HepG2 (cell line): ENCODE measurements around the gene CHMP6. TPM values are rescaled to one million over a fixed set of nuclear protein-coding genes. Genes with fewer than 3 reads are reported as not detected.

Source experiments
- ATAC-seq: fragments of 200-7000 bp; cut with Tn5 transposase; 3 replicates; pipeline ENCODE4 v1.9.1; 2020; ENCODE audit warnings: mild to moderate bottlenecking, moderate library complexity
- BruUV-seq: library from RNA; stranded (reverse); fragments of 400-500 nt; replicated peaks from 2 replicates; lab custom pipeline; 2021; lab: Mats Ljungman, UMichigan
- CTCF ChIA-PET: fragments of 300-600 bp; formaldehyde crosslinking; extraction: SDS; loops from one replicate; lab custom pipeline; 2021; ENCODE audit warnings: low total read pairs, inconsistent platforms, low intra/inter-chr PET ratio; lab: Yijun Ruan, JAX
- POLR2A ChIA-PET: fragments of 350-600 bp; sonication (Branson Sonifier 250); formaldehyde crosslinking; loops from one replicate; lab custom pipeline; 2020; ENCODE audit warnings: antibody characterized with exemption, inconsistent platforms; lab: Yijun Ruan, JAX
- DNase-seq: peaks from one replicate; pipeline ENCODE4 v3.0.0-alpha.2; 2015; ENCODE audit warnings: low spot score
- FAIRE-seq: peaks from 3 replicates; lab custom pipeline; 2011; peaks lifted over from hg19 to GRCh38; lab: Jason Lieb, UNC
- H2AFZ ChIP-seq: one replicate; pipeline ENCODE4 v1.6.1; 2011; ENCODE audit warnings: low read length, inconsistent platforms
- H3K27ac ChIP-seq: fragments of 300-600 bp; 3 replicates; pipeline ENCODE4 v1.8.0; 2011; ENCODE audit warnings: mixed run types, mild to moderate bottlenecking, mixed read lengths, low read length, inconsistent platforms; ENCODE audit not compliant: insufficient read depth; ENCODE audit errors: extremely low read length
- H3K27me3 ChIP-seq, 2 experiments: fragments of 200-600 bp in 1 of 2; 2 replicates in 1 of 2; 3 replicates in 1 of 2; pipeline versions ENCODE4 v1.6.0 to v1.8.0; 2011; ENCODE audit warnings: low read length in 2 of 2, mild to moderate bottlenecking in 2 of 2, moderate library complexity in 2 of 2, inconsistent platforms in 1 of 2; ENCODE audit not compliant: insufficient read depth in 2 of 2, control insufficient read depth in 1 of 2
- H3K36me3 ChIP-seq, 2 experiments: fragments of 200-600 bp in 1 of 2; replicated peaks in 1 of 2; 2 replicates in 1 of 2; 3 replicates in 1 of 2; pipeline versions ENCODE4 v1.5.1 to v1.8.0; 2011; ENCODE audit warnings: low read length in 2 of 2, inconsistent platforms in 1 of 2; ENCODE audit not compliant: insufficient read depth in 2 of 2, control insufficient read depth in 1 of 2
- H3K4me1 ChIP-seq: 2 replicates; pipeline ENCODE4 v1.5.1; 2012; ENCODE audit warnings: low read length, inconsistent platforms; ENCODE audit not compliant: insufficient read depth
- H3K4me2 ChIP-seq: 2 replicates; pipeline ENCODE4 v1.6.0; 2011; ENCODE audit warnings: low read depth, low read length, inconsistent platforms
- H3K4me3 ChIP-seq, 3 experiments: fragments of 200-600 bp in 1 of 3; sonication (generic), shearing (Covaris generic) in 1 of 3; replicated peaks in 1 of 3; 2 replicates each; pipeline ENCODE4 v1.5.1; 2011 to 2016; ENCODE audit warnings: low read length in 3 of 3, inconsistent platforms in 2 of 3, low read depth in 2 of 3, mild to moderate bottlenecking in 2 of 3, control low read depth in 1 of 3, mixed read lengths in 1 of 3; ENCODE audit not compliant: insufficient read depth in 1 of 3
- H3K79me2 ChIP-seq: one replicate; pipeline ENCODE4 v1.6.1; 2011; ENCODE audit warnings: low read length, inconsistent platforms; ENCODE audit not compliant: insufficient read depth
- H3K9ac ChIP-seq: 2 replicates; pipeline ENCODE4 v1.6.0; 2011; ENCODE audit warnings: mild to moderate bottlenecking, low read depth, low read length, inconsistent platforms; ENCODE audit not compliant: insufficient read depth
- H3K9me3 ChIP-seq: 2 replicates; pipeline ENCODE4 v1.5.1; 2012; ENCODE audit warnings: mild to moderate bottlenecking, low read length
- H4K20me1 ChIP-seq: 2 replicates; pipeline ENCODE4 v1.6.0; 2011; ENCODE audit warnings: inconsistent platforms, mild to moderate bottlenecking, low read length, moderate library complexity; ENCODE audit not compliant: insufficient read depth
- FOXC1 ChIP-seq: sonication (generic); formaldehyde crosslinking; IDR thresholded peaks from 2 replicates; pipeline ENCODE4 v1.8.0; 2022; ENCODE audit warnings: mild to moderate bottlenecking, missing genetic modification reagents, borderline replicate concordance
- NR0B2 ChIP-seq: sonication (generic); formaldehyde crosslinking; IDR thresholded peaks from 2 replicates; pipeline ENCODE4 v1.4.0; 2020; ENCODE audit warnings: mild to moderate bottlenecking, missing genetic modification reagents
- TAF15 ChIP-seq: fragments of 200-400 bp; formaldehyde crosslinking; IDR thresholded peaks from one replicate; pipeline ENCODE4 v1.6.1; 2018; ENCODE audit warnings: mild to moderate bottlenecking, low read depth, low read length; ENCODE audit not compliant: poor library complexity, severe bottlenecking
- THAP9 ChIP-seq: sonication (generic); formaldehyde crosslinking; IDR thresholded peaks from 2 replicates; pipeline ENCODE4; 2020; ENCODE audit warnings: missing genetic modification reagents, mild to moderate bottlenecking, borderline replicate concordance
- TP53 ChIP-seq: sonication (generic); formaldehyde crosslinking; conservative IDR thresholded peaks from 2 replicates; pipeline ENCODE4 v1.4.0; 2020; ENCODE audit warnings: missing genetic modification reagents
- TRIM24 ChIP-seq: sonication (generic); formaldehyde crosslinking; IDR thresholded peaks from 2 replicates; pipeline ENCODE4 v1.8.0; 2022; ENCODE audit warnings: mild to moderate bottlenecking, missing genetic modification reagents
- ZNF33B ChIP-seq: sonication (generic); formaldehyde crosslinking; IDR thresholded peaks from 2 replicates; pipeline ENCODE4 v1.5.1; 2020; ENCODE audit warnings: mild to moderate bottlenecking, missing genetic modification reagents
- ZNF556 ChIP-seq: sonication (generic); formaldehyde crosslinking; IDR thresholded peaks from 2 replicates; pipeline ENCODE4 v1.4.0; 2020; ENCODE audit warnings: mild to moderate bottlenecking, missing genetic modification reagents, borderline replicate concordance
- ZNF597 ChIP-seq: sonication (generic); formaldehyde crosslinking; IDR thresholded peaks from 2 replicates; pipeline ENCODE4 v1.5.0; 2020; ENCODE audit warnings: missing genetic modification reagents
- ZNF660 ChIP-seq: sonication (generic); formaldehyde crosslinking; IDR thresholded peaks from 2 replicates; pipeline ENCODE4 v1.5.1; 2020; ENCODE audit warnings: mild to moderate bottlenecking, low read depth, missing genetic modification reagents, borderline replicate concordance
- ZNF720 ChIP-seq: sonication (generic); formaldehyde crosslinking; IDR thresholded peaks from 2 replicates; pipeline ENCODE4 v1.4.0; 2020; ENCODE audit warnings: missing genetic modification reagents
- ZSCAN9 ChIP-seq: IDR thresholded peaks from 2 replicates; pipeline ENCODE4 v1.6.1; 2016; ENCODE audit warnings: borderline replicate concordance
- WGBS: methylation state at CpG from one replicate; pipeline ENCODE4 v1.1.6; 2017; ENCODE audit warnings: low lambda C conversion rate; 5-methylcytosine and 5-hydroxymethylcytosine counted together
- in situ Hi-C: cut with HindIII; loops from 2 replicates; pipeline ENCODE4 v1.10.0; 2017; ENCODE audit warnings: low pct_unique_long_range_greater_than_20kb; ENCODE audit not compliant: extremely low pct_ligation_motif_present
- intact Hi-C: fragments of 100-400 bp; cut with micrococcal nuclease; formaldehyde crosslinking; loops from one replicate; pipeline ENCODE4 v1.10.0; 2022; ENCODE audit not compliant: unreplicated experiment
- polyA plus RNA-seq, 8 experiments: library from polyadenylated mRNA; depleted of rRNA in 3 of 8; stranded (reverse) in 7 of 8; unstranded in 1 of 8; fragments of >200 nt; fragmentation: Illumina TruSeq in 4 of 8; extraction: Trizol in 4 of 8; gene quantifications; 2 replicates each; pipeline versions ENCODE4 v1.2.1 to v1.2.3, GENCODE V29; 2011 to 2016; ENCODE audit warnings: low read depth in 4 of 8, missing spikeins in 1 of 8, mixed read lengths in 1 of 8; ENCODE audit not compliant: insufficient read depth in 1 of 8
- total RNA-seq, 5 experiments: library from RNA; depleted of rRNA; stranded (reverse); fragments of >200 nt; fragmentation: Illumina TruSeq; extraction: Trizol; gene quantifications; 2 replicates each; pipeline ENCODE4 v1.2.3, GENCODE V29; 2016; ENCODE audit warnings: low read depth in 1 of 5
- TF ChIP-seq, protein P1 (sequence below): sonication (generic); formaldehyde crosslinking; conservative IDR thresholded peaks from 2 replicates; pipeline ENCODE4 v1.4.0; 2020; ENCODE audit warnings: missing genetic modification reagents

The CHMP6 gene
- total and polyA plus RNA-seq, 2 of the 13 experiments (the other 11 are each of a cell fraction or from before 2014, with no cell fraction given) = 11.1 to 24.2 TPM

- TF ChIP-seq TP53 = no peak
- TF ChIP-seq, protein P1, sequence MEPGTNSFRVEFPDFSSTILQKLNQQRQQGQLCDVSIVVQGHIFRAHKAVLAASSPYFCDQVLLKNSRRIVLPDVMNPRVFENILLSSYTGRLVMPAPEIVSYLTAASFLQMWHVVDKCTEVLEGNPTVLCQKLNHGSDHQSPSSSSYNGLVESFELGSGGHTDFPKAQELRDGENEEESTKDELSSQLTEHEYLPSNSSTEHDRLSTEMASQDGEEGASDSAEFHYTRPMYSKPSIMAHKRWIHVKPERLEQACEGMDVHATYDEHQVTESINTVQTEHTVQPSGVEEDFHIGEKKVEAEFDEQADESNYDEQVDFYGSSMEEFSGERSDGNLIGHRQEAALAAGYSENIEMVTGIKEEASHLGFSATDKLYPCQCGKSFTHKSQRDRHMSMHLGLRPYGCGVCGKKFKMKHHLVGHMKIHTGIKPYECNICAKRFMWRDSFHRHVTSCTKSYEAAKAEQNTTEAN (CRISPR knock-in tag) = no peak
Measured at GRCh38 chr17:80945736-80946135, 45.9 kb upstream of the CHMP6 start (continued).

GRCh38 chr17:80946449-80946848, 45.2 kb upstream of the CHMP6 start:
- H3K4me1 ChIP-seq = no peaks in the 10 kb centered on the region; the same call in 1 of the 2 replicates
- H3K27ac ChIP-seq = no peak overlapping the region
- DNase-seq (no peak), FAIRE-seq (no peak), ATAC-seq (no peak)
- in situ Hi-C loops = no loop called here
- H2AFZ ChIP-seq = no peak overlapping the region
- H3K36me3 ChIP-seq = peaks cover 25 to 49% of the 10 kb centered on the region in 2 experiments; a peak in 4 of 5 replicates
- H3K9ac ChIP-seq = no peak overlapping the region
- H3K4me2 ChIP-seq = no peak overlapping the region
- H4K20me1 ChIP-seq = no peaks in the 10 kb centered on the region
- CTCF ChIA-PET = no interaction called here
- no peaks in the 10 kb centered on the region for H3K79me2 ChIP-seq
- no TSS peak for BruUV-seq
- intact Hi-C loops = no loop called here
- TF ChIP-seq ZNF597 (no peak), ZNF660 (CRISPR knock-in tag) (no peak), NR0B2 (CRISPR knock-in tag) (no peak), THAP9 (no peak), ZNF556 (CRISPR knock-in tag) (no peak), ZSCAN9 (CRISPR knock-in tag) (no peak), TAF15 (no peak), TRIM24 (CRISPR knock-in tag) (no peak), ZNF33B (CRISPR knock-in tag) (no peak), FOXC1 (CRISPR knock-in tag) (no peak), ZNF720 (CRISPR knock-in tag) (no peak)
- no peaks in the 10 kb centered on the region for H3K9me3 ChIP-seq
- H3K27me3 ChIP-seq = no peaks in the 10 kb centered on the region
- no peak overlapping the region for H3K4me3 ChIP-seq
- POLR2A ChIA-PET = no interaction called here
- WGBS = 95% methylated on average over 7 of the region's 8 CpGs
